Activated T-cell treated with anti-CD3 and anti-CD28 coated beads, Interleukin-2, amount 50 U/mL, for 1 hour (primary cell): ENCODE measurements around the gene ICAM4.
"Not testable (repeated sequence)": the region's sequence is repeated elsewhere in the genome, so short reads cannot be mapped to it uniquely, and the experiment has no call there.

Source experiments
- DNase-seq: peaks from one replicate; pipeline ENCODE4 v3.0.0-alpha.2; 2020

ICAM4 gene, protein sequence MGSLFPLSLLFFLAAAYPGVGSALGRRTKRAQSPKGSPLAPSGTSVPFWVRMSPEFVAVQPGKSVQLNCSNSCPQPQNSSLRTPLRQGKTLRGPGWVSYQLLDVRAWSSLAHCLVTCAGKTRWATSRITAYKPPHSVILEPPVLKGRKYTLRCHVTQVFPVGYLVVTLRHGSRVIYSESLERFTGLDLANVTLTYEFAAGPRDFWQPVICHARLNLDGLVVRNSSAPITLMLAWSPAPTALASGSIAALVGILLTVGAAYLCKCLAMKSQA

DNA sequence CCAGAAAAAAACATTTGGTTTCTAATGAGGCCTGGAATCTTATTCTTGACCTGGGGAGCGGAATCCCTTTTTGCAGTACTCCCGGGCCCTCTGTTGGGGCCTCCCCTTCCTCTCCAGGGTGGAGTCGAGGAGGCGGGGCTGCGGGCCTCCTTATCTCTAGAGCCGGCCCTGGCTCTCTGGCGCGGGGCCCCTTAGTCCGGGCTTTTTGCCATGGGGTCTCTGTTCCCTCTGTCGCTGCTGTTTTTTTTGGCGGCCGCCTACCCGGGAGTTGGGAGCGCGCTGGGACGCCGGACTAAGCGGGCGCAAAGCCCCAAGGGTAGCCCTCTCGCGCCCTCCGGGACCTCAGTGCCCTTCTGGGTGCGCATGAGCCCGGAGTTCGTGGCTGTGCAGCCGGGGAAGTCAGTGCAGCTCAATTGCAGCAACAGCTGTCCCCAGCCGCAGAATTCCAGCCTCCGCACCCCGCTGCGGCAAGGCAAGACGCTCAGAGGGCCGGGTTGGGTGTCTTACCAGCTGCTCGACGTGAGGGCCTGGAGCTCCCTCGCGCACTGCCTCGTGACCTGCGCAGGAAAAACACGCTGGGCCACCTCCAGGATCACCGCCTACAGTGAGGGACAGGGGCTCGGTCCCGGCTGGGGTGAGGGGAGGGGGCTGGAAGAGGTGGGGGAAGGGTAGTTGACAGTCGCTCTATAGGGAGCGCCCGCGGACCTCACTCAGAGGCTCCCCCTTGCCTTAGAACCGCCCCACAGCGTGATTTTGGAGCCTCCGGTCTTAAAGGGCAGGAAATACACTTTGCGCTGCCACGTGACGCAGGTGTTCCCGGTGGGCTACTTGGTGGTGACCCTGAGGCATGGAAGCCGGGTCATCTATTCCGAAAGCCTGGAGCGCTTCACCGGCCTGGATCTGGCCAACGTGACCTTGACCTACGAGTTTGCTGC is at the start of gene ICAM4:
Gene ICAM4 (plus strand): TSS at position 153 of the 935 bp plus-strand sequence. CDS start 58 bp downstream, at position 211.
- DNase-seq: peak; percentile 41

DNA sequence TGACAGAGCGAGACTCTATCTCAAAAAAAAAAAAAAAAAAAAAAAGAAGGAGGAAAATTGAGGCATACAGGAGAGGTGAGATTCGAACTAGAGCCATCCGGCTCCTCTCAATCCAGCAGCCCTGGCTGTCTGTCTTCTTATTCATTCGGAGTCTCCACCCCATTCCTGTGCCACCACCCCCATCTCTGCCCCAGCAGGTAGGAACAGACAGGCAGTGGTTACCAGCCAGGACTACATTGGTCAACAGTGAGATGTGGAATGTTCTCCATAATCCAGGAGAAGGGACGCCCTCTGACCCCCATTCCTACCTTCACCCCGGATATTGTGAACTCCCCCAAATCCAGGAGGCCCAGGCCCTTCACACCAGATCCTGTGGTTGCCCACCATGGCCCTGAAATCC is 49.1 kb upstream of the ICAM4 start:
- DNase-seq: no peak

DNA sequence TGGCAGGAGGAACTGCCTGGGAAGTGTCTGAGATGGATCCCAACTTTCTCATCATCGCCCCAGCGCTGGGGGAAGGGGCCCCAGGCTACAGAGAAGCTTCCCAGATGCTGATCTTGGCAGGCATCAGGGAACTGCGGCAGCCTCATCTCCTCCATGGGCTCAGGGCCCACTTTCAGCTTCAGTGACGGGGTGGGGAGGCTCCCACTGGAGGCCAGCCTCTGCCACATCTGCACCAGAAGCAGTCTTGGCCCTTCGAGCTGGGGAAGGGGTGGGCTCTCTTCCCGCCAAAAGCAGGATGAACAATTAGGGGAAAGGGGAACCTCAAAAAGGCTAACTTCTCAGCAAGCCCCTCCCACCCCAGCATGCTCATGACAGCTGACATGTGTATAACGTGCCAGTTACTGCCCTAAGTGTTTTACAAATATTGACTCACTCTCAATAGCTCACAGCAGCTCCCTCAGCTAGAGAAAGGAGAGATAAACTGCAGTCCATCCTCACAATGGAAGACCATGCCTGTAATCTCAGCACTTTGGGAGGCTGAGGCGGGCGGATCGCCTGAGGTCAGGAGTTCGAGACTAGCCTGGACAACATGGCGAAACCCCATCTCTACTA is 48.5 kb upstream of the ICAM4 start:
- DNase-seq: no peak

DNA sequence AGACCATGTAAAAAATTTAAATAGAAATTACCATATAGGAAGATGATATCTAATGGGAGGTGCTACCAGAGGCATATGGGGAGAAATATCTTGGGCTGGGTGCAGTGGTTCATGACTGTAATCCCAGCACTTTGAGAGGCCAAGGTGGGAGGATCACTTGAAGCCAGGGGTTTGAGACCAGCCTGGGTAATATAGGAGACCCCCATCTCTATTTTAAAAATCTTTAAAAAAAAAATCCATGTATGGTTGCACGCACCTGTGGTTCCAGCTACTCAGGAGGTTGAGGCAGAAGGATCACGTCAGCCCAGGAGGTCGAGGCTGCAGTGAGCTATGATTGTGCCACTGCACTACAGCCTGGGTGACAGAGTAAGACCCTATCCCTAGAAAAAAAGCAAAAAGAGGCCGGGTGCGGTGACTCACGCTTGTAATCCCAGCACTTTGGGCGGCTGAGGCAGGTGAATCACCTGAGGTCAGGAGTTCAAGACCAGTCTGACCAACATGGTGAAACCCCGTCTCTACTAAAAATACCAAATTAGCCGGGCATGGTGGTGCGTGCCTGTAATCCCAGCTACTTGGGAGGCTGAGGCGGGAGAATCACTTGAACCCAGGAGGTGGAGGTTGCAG is 44.8 kb upstream of the ICAM4 start:
- DNase-seq: not testable (repeated sequence)

DNA sequence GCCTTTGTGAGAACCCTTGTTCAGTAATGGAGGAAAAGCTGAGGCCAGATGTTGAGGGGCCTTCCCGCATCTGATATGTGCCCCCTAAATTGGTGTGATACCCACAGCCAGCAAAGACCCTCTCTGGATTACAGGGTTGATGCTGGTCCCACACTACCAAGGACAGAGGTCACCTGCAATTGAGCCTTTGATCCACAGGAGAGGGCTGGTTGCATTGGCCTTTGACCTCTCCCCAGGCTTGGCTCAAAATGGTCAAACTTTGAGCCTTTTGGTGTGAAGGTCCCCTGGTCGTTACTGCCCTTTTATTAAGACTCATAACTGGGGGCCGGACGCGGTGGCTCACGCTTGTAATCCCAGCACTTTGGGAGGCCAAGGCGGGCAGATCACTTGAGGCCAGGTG is 43.1 kb upstream of the ICAM4 start:
- no peak for DNase-seq

DNA sequence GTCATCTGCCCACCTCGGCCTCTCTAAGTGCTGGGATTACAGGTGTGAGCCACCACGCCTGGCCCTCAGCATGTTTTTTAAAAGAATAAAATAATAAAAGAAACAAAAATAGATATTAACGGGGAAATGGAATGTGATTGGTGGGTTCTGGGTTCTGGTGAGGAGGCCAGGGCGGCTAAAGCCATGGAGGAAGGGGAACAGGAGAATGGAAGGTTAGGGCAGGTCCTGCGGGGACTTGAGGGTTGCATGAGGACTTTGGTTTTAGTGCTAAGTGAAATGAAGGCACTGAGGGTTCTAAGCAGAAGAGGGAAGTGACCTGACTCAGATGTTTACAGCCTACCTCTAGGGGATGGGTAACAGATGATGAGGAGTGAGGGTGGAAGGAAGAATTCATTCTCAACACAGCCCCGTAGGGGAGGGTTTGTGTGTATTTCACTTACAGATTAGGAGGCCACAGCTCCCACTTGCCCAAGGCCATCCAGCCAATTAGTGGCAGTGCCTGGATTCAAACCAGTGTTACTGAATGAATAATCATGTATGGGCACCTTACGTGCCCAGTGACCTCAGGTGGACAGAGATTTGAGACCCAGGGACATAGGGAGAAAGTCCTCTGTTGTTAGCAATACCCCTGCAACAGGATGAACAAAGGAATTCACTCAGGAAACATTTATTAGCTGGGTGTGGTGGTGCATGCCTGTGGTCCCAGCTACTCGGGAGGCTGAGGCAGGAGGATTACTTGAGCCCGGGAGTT is 41.4 kb upstream of the ICAM4 start:
- DNase-seq: no peak

DNA sequence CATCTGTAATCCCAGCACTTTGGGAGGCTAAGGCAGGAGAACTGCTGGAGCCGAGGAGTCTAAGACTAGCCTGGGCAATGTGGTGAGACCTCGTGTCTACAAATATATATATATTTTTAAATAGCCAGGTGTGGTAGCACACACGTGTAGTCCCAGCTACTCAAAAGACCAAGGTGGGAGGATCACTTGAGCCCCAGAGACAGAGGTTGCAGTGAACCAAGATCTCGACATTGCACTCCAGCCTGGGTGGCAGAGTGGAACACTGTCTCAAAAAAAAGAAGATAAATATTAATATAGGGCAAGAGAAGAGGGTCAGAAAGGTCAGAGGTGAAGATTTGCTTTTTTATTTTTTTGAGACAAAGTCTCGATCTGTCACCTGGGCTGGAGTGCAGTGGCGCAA is 40.2 kb upstream of the ICAM4 start:
- DNase-seq: no peak

DNA sequence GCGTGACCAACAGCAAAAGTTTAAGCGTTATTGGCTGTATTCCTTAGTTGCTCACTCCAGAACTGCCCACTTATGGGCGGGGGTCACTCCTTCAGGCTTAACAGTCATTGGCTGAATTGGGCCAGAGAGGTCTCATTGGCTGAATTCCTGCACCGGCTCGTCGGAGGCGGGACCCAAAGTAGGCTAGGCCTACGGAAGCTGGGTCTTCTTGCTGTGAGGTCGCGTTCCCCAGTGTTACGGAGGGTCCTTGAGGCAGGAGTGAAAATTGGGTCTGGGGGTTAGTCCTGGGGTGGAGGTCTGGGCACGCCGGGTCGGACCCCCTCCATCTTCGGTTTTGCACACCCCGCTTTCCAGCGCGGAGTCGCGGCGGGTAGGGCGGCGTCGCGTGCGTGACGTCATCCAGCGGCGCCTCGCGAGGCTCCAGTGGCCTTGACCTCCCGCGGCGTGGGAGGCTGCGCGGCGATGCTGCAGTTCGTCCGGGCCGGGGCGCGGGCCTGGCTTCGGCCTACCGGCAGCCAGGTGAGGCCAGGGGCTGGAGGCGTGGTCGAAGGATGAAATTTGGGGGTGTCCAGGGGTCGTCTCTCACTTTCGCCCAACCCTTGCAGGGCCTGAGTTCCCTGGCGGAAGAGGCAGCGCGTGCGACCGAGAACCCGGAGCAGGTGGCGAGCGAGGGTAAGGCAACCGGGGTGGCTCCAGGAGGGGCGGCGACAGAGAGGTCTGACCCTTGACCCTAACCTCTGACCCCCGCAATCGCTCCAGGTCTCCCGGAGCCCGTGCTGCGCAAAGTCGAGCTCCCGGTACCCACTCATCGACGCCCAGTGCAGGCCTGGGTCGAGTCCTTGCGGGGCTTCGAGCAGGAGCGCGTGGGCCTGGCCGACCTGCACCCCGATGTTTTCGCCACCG is 34.7 kb upstream of the ICAM4 start, which contains the start of gene MRPL4:
Gene MRPL4 (plus strand): TSS at position 423 of the 903 bp plus-strand sequence. CDS start 40 bp downstream, at position 463.
- DNase-seq: peak; percentile 92

DNA sequence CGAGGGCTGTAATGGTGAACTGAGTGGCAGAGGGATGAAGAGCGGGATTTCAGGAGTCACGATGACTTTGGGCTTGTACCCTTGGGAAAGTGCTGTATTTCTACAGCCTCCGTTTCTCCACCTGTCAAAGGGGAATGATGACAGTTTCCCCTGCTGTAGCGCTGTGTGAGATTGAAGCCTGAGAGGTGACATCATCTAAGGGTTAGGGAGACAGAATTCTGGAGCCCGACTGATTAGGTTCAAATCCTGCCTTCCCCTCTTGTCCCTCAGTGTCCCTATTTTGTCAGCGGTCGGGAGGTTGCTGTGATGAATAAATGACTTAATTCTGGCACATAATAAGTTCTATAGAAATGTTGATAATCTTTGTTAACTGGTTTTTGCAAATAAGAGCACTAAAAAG is 34.0 kb upstream of the ICAM4 start:
- no peak for DNase-seq

DNA sequence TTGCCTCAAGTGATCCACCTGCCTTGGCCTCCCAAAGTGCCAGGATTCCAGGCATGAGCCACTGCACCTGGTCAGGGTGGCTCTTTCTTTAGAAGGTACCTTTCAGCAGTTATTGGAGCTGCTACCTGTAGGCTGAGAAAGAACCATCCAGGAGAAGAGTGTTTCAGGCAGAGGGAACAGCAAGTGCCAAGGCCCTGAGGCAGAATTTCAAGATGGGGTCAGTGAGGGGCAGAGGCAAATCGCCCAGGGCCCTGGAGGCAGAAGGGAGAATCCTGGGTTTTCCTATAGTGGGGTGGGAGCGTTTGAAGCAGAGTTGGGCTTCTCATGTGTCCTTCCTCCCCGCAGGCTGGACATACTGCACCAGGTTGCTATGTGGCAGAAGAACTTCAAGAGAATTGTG is 32.5 kb upstream of the ICAM4 start:
- no peak for DNase-seq

DNA sequence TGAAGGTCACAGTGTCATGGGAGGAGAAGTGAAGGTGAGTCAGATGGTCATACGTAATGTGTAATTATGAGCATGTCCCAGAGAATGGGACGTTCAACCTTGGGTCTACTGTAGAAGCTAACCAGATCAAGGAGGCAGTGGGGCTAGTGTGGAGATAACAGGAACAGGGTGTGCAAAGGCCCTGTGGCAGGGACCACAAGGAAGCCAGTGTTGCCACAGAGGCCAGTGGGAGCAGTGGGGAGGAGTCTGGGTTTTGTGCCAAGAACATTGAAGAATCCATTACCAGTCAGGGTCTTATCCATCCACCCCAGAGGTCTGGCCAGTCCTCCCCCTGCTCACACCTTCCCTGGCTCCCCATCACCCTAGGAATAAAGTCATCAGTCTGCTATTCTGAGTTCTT is 31.4 kb upstream of the ICAM4 start:
- no peak for DNase-seq

DNA sequence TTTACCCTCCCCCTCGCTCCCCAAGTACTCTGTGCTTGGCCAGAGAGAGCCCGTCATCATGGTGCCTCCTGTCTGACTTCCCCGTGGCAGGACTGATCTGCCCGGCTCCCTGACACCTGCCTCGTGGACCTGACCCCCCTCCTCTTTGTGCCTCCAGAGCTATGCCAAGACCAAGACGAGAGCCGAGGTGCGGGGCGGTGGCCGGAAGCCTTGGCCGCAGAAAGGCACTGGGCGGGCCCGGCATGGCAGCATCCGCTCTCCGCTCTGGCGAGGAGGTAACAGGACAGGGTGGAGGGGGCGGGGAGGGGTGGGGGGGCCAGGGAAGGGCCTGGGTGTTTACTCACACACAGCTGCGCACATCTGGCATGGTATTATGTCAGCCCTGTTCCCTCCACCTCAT is 30.2 kb upstream of the ICAM4 start:
- no peak for DNase-seq

DNA sequence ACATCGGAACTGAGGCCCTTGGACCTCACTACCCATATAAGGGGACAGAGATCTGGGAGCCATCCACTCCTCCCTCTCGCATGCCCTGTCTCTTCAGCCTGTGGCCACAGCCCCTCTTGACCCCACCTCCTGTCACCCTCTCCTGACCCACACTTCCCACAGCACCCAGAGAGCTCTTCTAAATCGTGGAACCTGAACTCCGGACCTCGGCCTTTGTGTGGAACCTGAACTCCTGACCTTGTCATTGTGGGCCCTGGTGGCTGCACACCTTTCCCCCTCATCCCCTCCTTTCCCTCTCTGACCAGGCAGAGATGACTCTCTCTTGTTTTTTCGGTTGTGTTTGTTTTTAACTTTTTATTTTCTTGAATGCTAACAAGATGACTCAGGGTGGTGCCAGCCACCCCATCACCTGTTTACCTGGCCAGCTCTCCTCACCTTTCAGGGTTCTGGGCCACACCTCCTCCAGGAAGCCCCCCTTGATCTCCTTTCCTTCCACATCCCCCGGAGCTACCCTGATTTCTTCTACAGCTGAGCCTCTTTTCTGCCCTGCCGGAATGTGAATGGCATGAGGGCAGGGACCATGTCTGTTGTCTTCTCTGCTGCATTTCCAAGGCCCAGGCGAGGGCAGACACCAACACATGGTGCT is 29.7 kb upstream of the ICAM4 start:
- no peak for DNase-seq

DNA sequence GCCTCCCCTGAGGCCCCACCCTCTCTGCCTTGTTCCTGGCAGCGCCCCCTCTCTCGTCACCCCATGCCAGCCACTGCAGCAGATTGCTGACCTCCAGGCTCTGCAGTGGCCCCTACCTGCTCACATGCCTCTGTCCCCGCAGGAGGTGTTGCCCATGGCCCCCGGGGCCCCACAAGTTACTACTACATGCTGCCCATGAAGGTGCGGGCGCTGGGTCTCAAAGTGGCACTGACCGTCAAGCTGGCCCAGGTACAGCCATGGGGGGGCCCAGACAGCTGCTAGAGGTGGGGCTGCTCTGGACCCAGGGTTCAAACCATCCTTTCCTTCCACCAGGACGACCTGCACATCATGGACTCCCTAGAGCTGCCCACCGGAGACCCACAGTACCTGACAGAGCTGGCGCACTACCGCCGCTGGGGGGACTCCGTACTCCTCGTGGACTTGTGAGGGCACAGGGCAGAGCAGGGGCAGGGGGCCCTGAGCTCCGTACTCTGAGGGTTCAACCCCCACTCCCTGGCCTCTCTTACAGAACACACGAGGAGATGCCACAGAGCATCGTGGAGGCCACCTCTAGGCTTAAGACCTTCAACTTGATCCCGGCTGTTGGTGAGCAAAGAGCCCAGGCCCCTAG is 28.6 kb upstream of the ICAM4 start:
- DNase-seq: no peak

DNA sequence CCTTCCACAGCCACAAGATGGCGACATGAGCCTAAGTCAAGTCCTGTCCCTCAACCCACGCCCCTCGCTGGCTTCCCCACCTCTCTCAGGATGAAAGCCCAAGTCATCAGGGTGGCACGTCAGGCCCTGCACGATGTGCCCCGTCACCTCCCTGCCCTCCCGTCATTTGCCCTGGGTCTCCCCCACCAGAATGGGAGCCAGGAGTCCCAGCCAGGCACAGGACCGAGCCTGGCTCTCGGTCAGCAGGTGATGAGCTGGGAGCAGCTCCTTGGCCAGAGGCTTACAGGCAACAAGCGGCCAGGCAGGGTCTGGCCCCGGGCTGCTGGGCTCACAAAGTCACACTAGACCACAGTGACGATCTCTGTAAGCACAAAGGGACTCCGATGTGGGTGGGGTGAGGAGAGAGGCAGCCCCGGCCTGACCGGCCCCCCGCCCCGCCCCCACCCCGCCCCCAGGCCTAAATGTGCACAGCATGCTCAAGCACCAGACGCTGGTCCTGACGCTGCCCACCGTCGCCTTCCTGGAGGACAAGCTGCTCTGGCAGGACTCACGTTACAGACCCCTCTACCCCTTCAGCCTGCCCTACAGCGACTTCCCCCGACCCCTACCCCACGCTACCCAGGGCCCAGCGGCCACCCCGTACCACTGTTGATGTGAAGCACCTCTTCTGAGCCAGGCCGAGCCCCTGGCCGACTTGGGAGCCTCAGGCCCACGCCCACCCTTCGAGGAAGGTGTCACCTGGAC is 27.4 kb upstream of the ICAM4 start:
- peak; percentile 82 for DNase-seq

DNA sequence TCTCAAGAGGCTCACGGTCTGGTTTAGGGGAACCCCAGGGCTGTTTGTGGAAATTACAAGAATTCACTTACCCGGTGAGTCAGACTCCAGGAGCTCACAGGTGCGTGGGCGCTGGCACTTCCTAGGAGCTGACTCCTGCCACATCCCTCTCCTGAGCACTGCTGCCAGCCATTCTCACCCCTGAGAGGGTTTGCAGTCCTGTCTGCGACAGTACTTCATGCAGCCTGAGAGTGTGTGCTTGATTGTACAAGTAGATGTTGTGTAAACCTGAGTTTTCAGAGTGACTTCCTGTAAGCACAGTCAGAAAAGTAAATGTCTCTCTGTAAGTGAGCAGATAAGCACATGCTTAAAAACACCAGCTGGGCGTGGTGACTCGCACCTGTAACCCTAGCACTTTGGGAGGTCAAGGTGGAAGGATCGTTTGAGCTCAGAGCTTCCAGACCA is 26.6 kb upstream of the ICAM4 start:
- DNase-seq: no peak

DNA sequence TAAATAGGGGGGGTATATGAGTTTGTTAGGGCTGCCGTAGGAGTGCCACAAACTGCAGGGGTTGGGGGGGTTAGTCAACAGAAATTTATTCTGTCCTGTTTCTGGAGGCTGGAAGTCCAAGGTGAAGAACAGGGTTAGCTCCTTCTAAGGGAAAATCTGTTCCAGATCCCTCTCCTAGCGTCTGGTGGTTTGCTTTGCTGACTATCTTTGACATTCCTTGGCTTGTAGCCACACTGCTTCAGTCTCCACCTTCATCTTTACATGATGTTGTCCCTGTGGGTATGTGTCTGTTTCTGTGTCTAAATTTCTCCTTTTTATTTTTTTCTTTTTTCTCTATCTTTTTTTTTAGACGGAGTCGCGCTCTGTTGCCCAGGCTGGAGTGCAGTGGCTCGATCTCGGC is 24.0 kb upstream of the ICAM4 start:
- DNase-seq: no peak

DNA sequence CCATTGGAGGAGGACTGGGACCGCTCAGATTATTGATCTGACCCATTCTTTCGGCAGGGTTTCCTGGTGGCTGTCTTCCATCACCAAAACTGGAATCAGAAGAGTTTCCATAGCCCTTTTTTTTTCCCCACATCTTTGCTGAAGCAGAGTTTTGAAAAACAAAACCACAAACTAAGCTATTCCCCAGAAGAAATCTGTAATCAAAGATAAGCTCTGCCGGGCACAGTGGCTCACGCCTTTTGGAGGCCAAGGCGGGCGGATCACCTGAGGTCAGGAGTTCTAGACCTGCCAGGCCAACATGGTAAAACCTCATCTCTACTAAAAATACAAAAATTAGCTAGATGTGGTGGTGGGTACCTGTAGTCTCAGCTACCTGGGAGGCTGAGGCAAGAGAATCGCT is 20.0 kb upstream of the ICAM4 start:
- no peak for DNase-seq

DNA sequence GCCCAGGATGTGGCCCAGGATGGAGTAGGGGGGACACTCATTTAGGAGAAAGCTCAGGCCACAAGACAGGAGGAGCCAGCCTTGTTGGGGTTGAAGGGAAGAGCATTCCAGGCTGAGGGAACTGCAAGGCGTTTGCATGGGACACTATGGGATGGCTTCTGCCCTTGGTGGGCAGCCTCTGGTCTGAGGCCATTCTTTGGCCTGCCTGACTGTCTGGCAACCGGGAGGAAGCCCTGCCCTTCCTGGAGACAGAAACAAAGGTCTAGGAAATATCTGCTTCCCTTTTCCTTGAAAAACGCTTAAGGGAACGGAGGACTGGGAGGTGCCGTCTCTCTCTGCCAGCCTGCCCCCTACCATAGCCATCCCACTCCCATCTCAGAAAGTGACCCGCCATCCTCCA is 18.7 kb upstream of the ICAM4 start:
- no peak for DNase-seq
